Endothelial cell of umbilical vein (primary cell): ENCODE measurements around the gene WDR7. TPM values are rescaled to one million over a fixed set of nuclear protein-coding genes. Genes with fewer than 3 reads are reported as not detected.

Source experiments
- BruUV-seq: library from RNA; stranded (reverse); fragments of 400-500 nt; replicated peaks from 2 replicates; lab custom pipeline; 2021; lab: Mats Ljungman, UMichigan
- CTCF ChIA-PET: fragments of 300-600, 350-600 bp; sonication (Branson Sonifier 250); formaldehyde crosslinking; loops from one replicate; lab custom pipeline; 2021; ENCODE audit warnings: antibody characterized with exemption, inconsistent platforms; lab: Charles Lee
- POLR2A ChIA-PET: fragments of 300-600, 350-600 bp; sonication (Branson Sonifier 250); formaldehyde crosslinking; loops from one replicate; lab custom pipeline; 2021; ENCODE audit warnings: antibody characterized with exemption, inconsistent platforms; lab: Charles Lee
- DNase-seq: peaks from one replicate; pipeline ENCODE4 v3.0.0-alpha.2; 2011; ENCODE audit warnings: low read depth, low spot score
- FAIRE-seq: peaks from 2 replicates; lab custom pipeline; 2011; peaks lifted over from hg19 to GRCh38; lab: Jason Lieb, UNC
- H2AFZ ChIP-seq: 2 replicates; pipeline ENCODE4 v1.6.0; 2012; ENCODE audit warnings: low read depth, low read length, control low read depth, inconsistent platforms
- H3K27ac ChIP-seq: 2 replicates; pipeline ENCODE4 v1.5.1; 2011; ENCODE audit warnings: low read depth, mild to moderate bottlenecking, control low read depth, low read length, moderate library complexity; ENCODE audit not compliant: insufficient read depth
- H3K27me3 ChIP-seq, 2 experiments: 2 replicates each; pipeline versions ENCODE4 v1.6.0 to v1.6.1; 2011; ENCODE audit warnings: low read length in 2 of 2, mixed read lengths in 1 of 2; ENCODE audit not compliant: control insufficient read depth in 2 of 2, insufficient read depth in 2 of 2
- H3K36me3 ChIP-seq, 2 experiments: 2 replicates in 1 of 2; 3 replicates in 1 of 2; pipeline ENCODE4 v1.5.1; 2011; ENCODE audit warnings: low read length in 2 of 2, mild to moderate bottlenecking in 1 of 2, moderate library complexity in 1 of 2; ENCODE audit not compliant: control insufficient read depth in 2 of 2, insufficient read depth in 2 of 2; ENCODE audit errors: extremely low read depth in 1 of 2
- H3K4me1 ChIP-seq: 3 replicates; pipeline ENCODE4 v1.5.1; 2011; ENCODE audit warnings: mild to moderate bottlenecking, low read length; ENCODE audit not compliant: control insufficient read depth, insufficient read depth; ENCODE audit errors: extremely low read depth
- H3K4me2 ChIP-seq: 2 replicates; pipeline ENCODE4 v1.6.1; 2011; ENCODE audit warnings: low read length, control low read depth, mixed read lengths; ENCODE audit not compliant: insufficient read depth
- H3K4me3 ChIP-seq, 3 experiments: fragments of 200-600 bp in 1 of 3; sonication (generic), shearing (Covaris generic) in 1 of 3; replicated peaks in 1 of 3; 2 replicates each; pipeline ENCODE4 v1.5.1; 2011 to 2016; ENCODE audit warnings: control low read depth in 3 of 3, low read length in 3 of 3, mild to moderate bottlenecking in 2 of 3, inconsistent platforms in 1 of 3, low read depth in 1 of 3, moderate library complexity in 1 of 3; ENCODE audit not compliant: insufficient read depth in 1 of 3
- H3K79me2 ChIP-seq: 2 replicates; pipeline ENCODE4 v1.6.0; 2012; ENCODE audit warnings: low read length, inconsistent platforms; ENCODE audit not compliant: control insufficient read depth, insufficient read depth
- H3K9ac ChIP-seq: replicated peaks from 2 replicates; pipeline ENCODE3; 2011; ENCODE audit warnings: low read length, control low read depth; ENCODE audit not compliant: insufficient read depth; ENCODE audit errors: extremely low read depth
- H3K9me1 ChIP-seq: replicated peaks from 3 replicates; pipeline ENCODE4 v1.6.0; 2011; ENCODE audit warnings: mild to moderate bottlenecking, low read length; ENCODE audit not compliant: control insufficient read depth, insufficient read depth; ENCODE audit errors: extremely low read depth
- H3K9me3 ChIP-seq: replicated peaks from 2 replicates; pipeline ENCODE4 v1.5.1; 2012; ENCODE audit warnings: low read length, inconsistent platforms; ENCODE audit not compliant: control insufficient read depth, insufficient read depth
- H4K20me1 ChIP-seq: replicated peaks from 2 replicates; pipeline ENCODE3; 2011; ENCODE audit warnings: mild to moderate bottlenecking, low read length; ENCODE audit not compliant: control insufficient read depth, insufficient read depth; ENCODE audit errors: extremely low read depth
- EZH2 ChIP-seq: IDR thresholded peaks from 2 replicates; pipeline ENCODE4 v1.6.1; 2012; ENCODE audit warnings: borderline replicate concordance, low read depth, mild to moderate bottlenecking, moderate library complexity, low read length, inconsistent platforms; ENCODE audit not compliant: severe bottlenecking
- GATA2 ChIP-seq: IDR thresholded peaks from 2 replicates; pipeline ENCODE4 v1.7.0; 2011; ENCODE audit warnings: low read depth, mild to moderate bottlenecking, moderate library complexity, mixed read lengths, low read length; ENCODE audit not compliant: insufficient read length, insufficient read depth
- JUN ChIP-seq: IDR thresholded peaks from 2 replicates; pipeline ENCODE4 v1.6.1; 2011; ENCODE audit warnings: borderline replicate concordance, low read depth; ENCODE audit not compliant: insufficient read length, insufficient read depth
- MYC ChIP-seq: IDR thresholded peaks from one replicate; pipeline ENCODE4 v1.6.1; 2011; ENCODE audit warnings: mild to moderate bottlenecking, low read depth, low read length
- POLR2A ChIP-seq: IDR thresholded peaks from 2 replicates; pipeline ENCODE4 v1.6.1; 2012; ENCODE audit warnings: low read depth, mild to moderate bottlenecking, control low read depth, low read length
- dilution Hi-C: fragments of 300-500 bp; cut with MboI; formaldehyde crosslinking; loops from one replicate; pipeline ENCODE4 v1.15.0; 2019; ENCODE audit warnings: low sequenced_read_pairs; ENCODE audit not compliant: extremely low pct_ligation_motif_present
- intact Hi-C: fragments of 100-400 bp; cut with micrococcal nuclease; formaldehyde crosslinking; loops from one replicate; pipeline ENCODE4 v1.10.0; 2022
- polyA plus RNA-seq, 4 experiments: library from polyadenylated mRNA; depleted of rRNA in 3 of 4; stranded (reverse) in 3 of 4; unstranded in 1 of 4; fragments of >200 nt; gene quantifications; 2 replicates each; pipeline versions ENCODE4 v1.2.1 to v1.2.3, GENCODE V29; 2011 to 2012; ENCODE audit warnings: missing spikeins in 1 of 4
- total RNA-seq: library from RNA; stranded (reverse); gene quantifications from 2 replicates; pipeline ENCODE4 v1.2.3, GENCODE V29; 2021
- TF ChIP-seq, protein P1 (sequence below): IDR thresholded peaks from 2 replicates; pipeline ENCODE4 v1.6.1; 2011; ENCODE audit not compliant: insufficient read depth, insufficient read length
- TF ChIP-seq, protein P2 (sequence below), 2 donors: IDR thresholded peaks; 1 replicate in 1 of 2; 2 replicates in 1 of 2; pipeline ENCODE4 v1.5.1; 2011; ENCODE audit warnings: low read length in 2 of 2, mild to moderate bottlenecking in 2 of 2, moderate library complexity in 2 of 2, control low read depth in 1 of 2, inconsistent platforms in 1 of 2, low read depth in 1 of 2; ENCODE audit not compliant: insufficient read depth in 1 of 2; ENCODE audit errors: extremely low read depth in 1 of 2

WDR7 gene
- total and polyA plus RNA-seq, 2 donors (not counting 3 experiments of a cell fraction or from before 2014, with no cell fraction given), result 5.9 to 19.0 TPM

DNA sequence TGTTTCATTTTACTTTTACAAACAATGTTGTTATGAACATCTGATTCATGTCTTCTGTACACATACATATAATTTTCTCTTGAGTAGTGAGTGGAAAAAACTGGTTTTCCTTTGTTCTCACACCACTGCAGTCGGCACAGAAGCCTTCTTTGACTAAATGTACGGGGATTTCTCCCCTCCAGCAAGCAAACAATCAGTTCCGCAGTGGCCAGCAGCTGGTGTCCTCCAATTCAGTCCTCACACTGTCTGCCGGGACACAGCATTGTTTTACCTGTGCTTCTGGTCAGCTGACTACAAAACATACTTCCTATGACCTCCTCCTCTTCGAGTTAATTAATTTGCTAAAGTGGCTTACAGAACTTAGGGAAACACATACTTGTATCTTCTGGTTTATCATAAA lies 202.8 kb downstream of the WDR7 start:
- POLR2A ChIA-PET, result no interaction called here
- no peaks in the 10 kb centered on the region for H3K9me3 ChIP-seq
- no peak for FAIRE-seq
- TF ChIP-seq GATA2 (no peak), POLR2A (no peak), MYC (no peak)
- TF ChIP-seq, protein P1, sequence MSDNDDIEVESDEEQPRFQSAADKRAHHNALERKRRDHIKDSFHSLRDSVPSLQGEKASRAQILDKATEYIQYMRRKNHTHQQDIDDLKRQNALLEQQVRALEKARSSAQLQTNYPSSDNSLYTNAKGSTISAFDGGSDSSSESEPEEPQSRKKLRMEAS, result no peak
- intact Hi-C loops (no loop called here), dilution Hi-C loops (no loop called here)
- H4K20me1 ChIP-seq, result no peaks in the 10 kb centered on the region
- no TSS peak for BruUV-seq
- DNase-seq, result no peak
- no peaks in the 10 kb centered on the region for H3K4me1 ChIP-seq
- no peak overlapping the region for H2AFZ ChIP-seq
- H3K36me3 ChIP-seq, result no peaks in the 10 kb centered on the region
- H3K9ac ChIP-seq, result no peak overlapping the region
- CTCF ChIA-PET, result no interaction called here
- no peaks in the 10 kb centered on the region for H3K79me2 ChIP-seq
- H3K4me3 ChIP-seq, result no peak overlapping the region
- H3K4me2 ChIP-seq, result no peak overlapping the region
- H3K27ac ChIP-seq, result no peak overlapping the region
- no peaks in the 10 kb centered on the region for H3K27me3 ChIP-seq
- H3K9me1 ChIP-seq, result no peaks in the 10 kb centered on the region

DNA sequence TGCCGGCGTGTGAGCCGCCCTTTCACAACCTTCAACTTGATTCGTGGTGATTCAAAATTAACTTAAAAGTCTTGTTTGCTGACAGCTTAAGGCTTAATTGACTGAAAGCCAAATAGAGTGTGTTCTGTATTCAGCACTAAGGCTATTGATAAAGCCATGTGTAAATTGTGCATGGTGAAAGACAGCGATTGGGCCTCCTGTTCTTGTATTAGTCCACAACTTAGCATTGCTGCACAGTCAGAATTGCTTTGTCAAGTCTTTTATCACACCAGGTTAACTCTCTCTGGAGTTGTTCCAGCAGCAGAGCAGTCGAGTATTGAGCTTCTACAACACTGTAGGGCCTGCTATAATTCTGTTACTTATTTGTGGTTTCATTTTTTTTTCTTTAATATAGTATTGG lies 210.1 kb downstream of the WDR7 start:
- Histone ChIP-seq H3K9me3 (no peaks in the 10 kb centered on the region), H3K4me1 (no peaks in the 10 kb centered on the region), H3K4me2 (no peak overlapping the region), H3K9me1 (no peaks in the 10 kb centered on the region), H3K27me3 (no peaks in the 10 kb centered on the region), H3K79me2 (no peaks in the 10 kb centered on the region), H2AFZ (no peak overlapping the region), H4K20me1 (no peaks in the 10 kb centered on the region), H3K4me3 (no peak overlapping the region), H3K27ac (no peak overlapping the region), H3K36me3 (no peaks in the 10 kb centered on the region), H3K9ac (no peak overlapping the region)
- dilution Hi-C loops (no loop called here), intact Hi-C loops (no loop called here)
- CTCF ChIA-PET, result interaction anchor here (1.6 to 2.2 kb wide), 2 partner anchors 8 to 12 kb away, joined by 4 to 12 read pairs; no protein-coding TSS in a partner anchor
- no peak for FAIRE-seq
- POLR2A ChIA-PET, result no interaction called here
- no peak for TF ChIP-seq EZH2
- TF ChIP-seq JUN, result no peak
- TF ChIP-seq, protein P2, sequence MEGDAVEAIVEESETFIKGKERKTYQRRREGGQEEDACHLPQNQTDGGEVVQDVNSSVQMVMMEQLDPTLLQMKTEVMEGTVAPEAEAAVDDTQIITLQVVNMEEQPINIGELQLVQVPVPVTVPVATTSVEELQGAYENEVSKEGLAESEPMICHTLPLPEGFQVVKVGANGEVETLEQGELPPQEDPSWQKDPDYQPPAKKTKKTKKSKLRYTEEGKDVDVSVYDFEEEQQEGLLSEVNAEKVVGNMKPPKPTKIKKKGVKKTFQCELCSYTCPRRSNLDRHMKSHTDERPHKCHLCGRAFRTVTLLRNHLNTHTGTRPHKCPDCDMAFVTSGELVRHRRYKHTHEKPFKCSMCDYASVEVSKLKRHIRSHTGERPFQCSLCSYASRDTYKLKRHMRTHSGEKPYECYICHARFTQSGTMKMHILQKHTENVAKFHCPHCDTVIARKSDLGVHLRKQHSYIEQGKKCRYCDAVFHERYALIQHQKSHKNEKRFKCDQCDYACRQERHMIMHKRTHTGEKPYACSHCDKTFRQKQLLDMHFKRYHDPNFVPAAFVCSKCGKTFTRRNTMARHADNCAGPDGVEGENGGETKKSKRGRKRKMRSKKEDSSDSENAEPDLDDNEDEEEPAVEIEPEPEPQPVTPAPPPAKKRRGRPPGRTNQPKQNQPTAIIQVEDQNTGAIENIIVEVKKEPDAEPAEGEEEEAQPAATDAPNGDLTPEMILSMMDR (IDR thresholded peaks at IDR 0.05; ENCODE audit: extremely low read depth in 1 of 2, insufficient read depth in 1 of 2, low read depth in 1 of 2, low read length in 2 of 2), result no peak
- no peak for TF ChIP-seq GATA2
- TF ChIP-seq POLR2A, result no peak
- TF ChIP-seq MYC, result no peak
- DNase-seq, result no peak
- no TSS peak for BruUV-seq
